KMS-11 (cell line): ENCODE results near the gene KAZN.

ENCODE experiments used
- H2AFZ ChIP-seq: fragments of 200-600 bp; sonication (generic); 2 replicates; pipeline ENCODE4 v1.6.1; 2016; ENCODE audit warnings: antibody characterized with exemption, mixed run types, low read depth
- H3K27ac ChIP-seq: fragments of 200-600 bp; sonication (generic); 2 replicates; pipeline ENCODE4 v1.6.1; 2016; ENCODE audit warnings: mild to moderate bottlenecking, mixed run types
- H3K27me3 ChIP-seq: fragments of 200-600 bp; sonication (generic); 2 replicates; pipeline ENCODE4 v1.6.1; 2017; ENCODE audit warnings: mild to moderate bottlenecking, low read depth, mixed run types, moderate library complexity; ENCODE audit not compliant: insufficient read depth
- H3K36me3 ChIP-seq: fragments of 200-600 bp; sonication (generic); 2 replicates; pipeline ENCODE4 v1.6.1; 2017; ENCODE audit warnings: mild to moderate bottlenecking, mixed run types; ENCODE audit not compliant: insufficient read depth
- H3K4me1 ChIP-seq: fragments of 200-600 bp; sonication (generic); 2 replicates; pipeline ENCODE4 v1.6.1; 2016; ENCODE audit warnings: mild to moderate bottlenecking, low read depth, mixed run types; ENCODE audit not compliant: poor library complexity, severe bottlenecking
- H3K4me2 ChIP-seq: fragments of 200-600 bp; sonication (generic); 2 replicates; pipeline ENCODE4 v1.7.0; 2016; ENCODE audit warnings: mild to moderate bottlenecking, mixed run types
- H3K4me3 ChIP-seq: fragments of 200-600 bp; sonication (generic); IDR thresholded peaks from 2 replicates; pipeline ENCODE4 v1.6.1; 2017; ENCODE audit warnings: low read depth, low read length, mixed read lengths; ENCODE audit not compliant: insufficient read depth
- H3K79me2 ChIP-seq: fragments of 200-600 bp; sonication (generic); 2 replicates; pipeline ENCODE4 v1.6.1; 2016; ENCODE audit warnings: low read depth, mixed run types; ENCODE audit not compliant: insufficient read depth
- H3K9ac ChIP-seq: fragments of 200-600 bp; sonication (generic); 2 replicates; pipeline ENCODE4 v1.6.1; 2016; ENCODE audit warnings: mild to moderate bottlenecking, mixed run types
- H4K20me1 ChIP-seq: fragments of 200-600 bp; sonication (generic); 2 replicates; pipeline ENCODE4 v1.6.1; 2016; ENCODE audit warnings: mild to moderate bottlenecking, mixed run types; ENCODE audit not compliant: insufficient read depth
- TF ChIP-seq, protein P1 (sequence below): fragments of 200-600 bp; sonication (generic); conservative IDR thresholded peaks from 2 replicates; pipeline ENCODE4 v1.6.1; 2017; ENCODE audit warnings: low read depth, mild to moderate bottlenecking, antibody characterized with exemption, low read length, moderate library complexity, mixed read lengths

KAZN gene

GRCh38 chr1:15118579-15118978 lies 520.1 kb downstream of the KAZN start:
- TF ChIP-seq, protein P1, sequence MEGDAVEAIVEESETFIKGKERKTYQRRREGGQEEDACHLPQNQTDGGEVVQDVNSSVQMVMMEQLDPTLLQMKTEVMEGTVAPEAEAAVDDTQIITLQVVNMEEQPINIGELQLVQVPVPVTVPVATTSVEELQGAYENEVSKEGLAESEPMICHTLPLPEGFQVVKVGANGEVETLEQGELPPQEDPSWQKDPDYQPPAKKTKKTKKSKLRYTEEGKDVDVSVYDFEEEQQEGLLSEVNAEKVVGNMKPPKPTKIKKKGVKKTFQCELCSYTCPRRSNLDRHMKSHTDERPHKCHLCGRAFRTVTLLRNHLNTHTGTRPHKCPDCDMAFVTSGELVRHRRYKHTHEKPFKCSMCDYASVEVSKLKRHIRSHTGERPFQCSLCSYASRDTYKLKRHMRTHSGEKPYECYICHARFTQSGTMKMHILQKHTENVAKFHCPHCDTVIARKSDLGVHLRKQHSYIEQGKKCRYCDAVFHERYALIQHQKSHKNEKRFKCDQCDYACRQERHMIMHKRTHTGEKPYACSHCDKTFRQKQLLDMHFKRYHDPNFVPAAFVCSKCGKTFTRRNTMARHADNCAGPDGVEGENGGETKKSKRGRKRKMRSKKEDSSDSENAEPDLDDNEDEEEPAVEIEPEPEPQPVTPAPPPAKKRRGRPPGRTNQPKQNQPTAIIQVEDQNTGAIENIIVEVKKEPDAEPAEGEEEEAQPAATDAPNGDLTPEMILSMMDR = no peak
- Histone ChIP-seq H4K20me1 (no peaks in the 10 kb centered on the region), H2AFZ (no peak overlapping the region), H3K4me1 (no peaks in the 10 kb centered on the region), H3K36me3 (no peaks in the 10 kb centered on the region), H3K9ac (no peak overlapping the region), H3K4me2 (no peak overlapping the region), H3K4me3 (no peak overlapping the region), H3K27ac (no peak overlapping the region), H3K79me2 (no peaks in the 10 kb centered on the region), H3K27me3 (peaks cover 28% of the 10 kb centered on the region; the same call in 1 of the 2 replicates)

- H3K27ac ChIP-seq = no peak overlapping the region
- peaks cover 29% of the 10 kb centered on the region; the same call in 1 of the 2 replicates for H3K27me3 ChIP-seq
- H3K36me3 ChIP-seq = no peaks in the 10 kb centered on the region
- H3K9ac ChIP-seq = no peak overlapping the region
- H3K4me1 ChIP-seq = no peaks in the 10 kb centered on the region
- no peak overlapping the region for H3K4me2 ChIP-seq
- no peak overlapping the region for H3K4me3 ChIP-seq
- no peaks in the 10 kb centered on the region for H3K79me2 ChIP-seq
- no peaks in the 10 kb centered on the region for H4K20me1 ChIP-seq
- H2AFZ ChIP-seq = no peak overlapping the region
- TF ChIP-seq, protein P1 = no peak
Observed at GRCh38 chr1:15120251-15120945, 521.9 kb downstream of the KAZN start.

GRCh38 chr1:15122331-15122730 lies 523.8 kb downstream of the KAZN start:
- TF ChIP-seq, protein P1 = no peak
- no peaks in the 10 kb centered on the region for H3K4me1 ChIP-seq

GRCh38 chr1:15123270-15123669 lies 524.8 kb downstream of the KAZN start:
- TF ChIP-seq, protein P1 = no peak
- H2AFZ ChIP-seq = no peak overlapping the region
- no peaks in the 10 kb centered on the region for H3K79me2 ChIP-seq
- H3K4me3 ChIP-seq = no peak overlapping the region
- H3K27ac ChIP-seq = no peak overlapping the region
- no peak overlapping the region for H3K9ac ChIP-seq
- H3K4me1 ChIP-seq = no peaks in the 10 kb centered on the region
- H3K4me2 ChIP-seq = no peak overlapping the region
- no peaks in the 10 kb centered on the region for H4K20me1 ChIP-seq
- H3K36me3 ChIP-seq = no peaks in the 10 kb centered on the region
- peaks cover 12% of the 10 kb centered on the region; the same call in 1 of the 2 replicates for H3K27me3 ChIP-seq

More at GRCh38 chr1:15122331-15122730, 523.8 kb downstream of the KAZN start:
- no peak overlapping the region for H2AFZ ChIP-seq
- no peak overlapping the region for H3K27ac ChIP-seq
- H4K20me1 ChIP-seq = no peaks in the 10 kb centered on the region
- no peaks in the 10 kb centered on the region for H3K79me2 ChIP-seq
- no peak overlapping the region for H3K4me2 ChIP-seq
- no peak overlapping the region for H3K9ac ChIP-seq
- no peak overlapping the region for H3K4me3 ChIP-seq
- H3K27me3 ChIP-seq = peaks cover 17% of the 10 kb centered on the region; the same call in 1 of the 2 replicates
- no peaks in the 10 kb centered on the region for H3K36me3 ChIP-seq
